ENCODE results near the gene CSMD2.
"Not testable (repeated sequence)": the region's sequence is repeated elsewhere in the genome, so short reads cannot be mapped to it uniquely, and the experiment has no call there.

Gene CSMD2

GRCh38 chr1:34024485-34024884, 140.5 kb downstream of the CSMD2 start:
- no peak overlapping the region for H3K4me3 ChIP-seq (ENCODE audit: low read length)
- no peak for DNase-seq (ENCODE audit: low read depth)
- no peak for TF ChIP-seq CTCF (conservative IDR thresholded peaks at IDR 0.05; ENCODE audit: low read length)

- H3K4me3 ChIP-seq (ENCODE audit: low read length) = no peak overlapping the region
- DNase-seq (ENCODE audit: low read depth) = no peak
- no peak for TF ChIP-seq CTCF (conservative IDR thresholded peaks at IDR 0.05; ENCODE audit: low read length)
Measured at GRCh38 chr1:34019741-34020552, 145.1 kb downstream of the CSMD2 start.

GRCh38 chr1:34018285-34018684, 146.7 kb downstream of the CSMD2 start:
- TF ChIP-seq CTCF (conservative IDR thresholded peaks at IDR 0.05; ENCODE audit: low read length) = no peak
- H3K4me3 ChIP-seq (ENCODE audit: low read length) = no peak overlapping the region
- no peak for DNase-seq (ENCODE audit: low read depth)

- DNase-seq (ENCODE audit: low read depth); H3K4me3 ChIP-seq (ENCODE audit: low read length): not testable (repeated sequence)
Measured at GRCh38 chr1:34016281-34016680, 148.7 kb downstream of the CSMD2 start.

GRCh38 chr1:34013958-34014737, 150.9 kb downstream of the CSMD2 start:
- peak; percentile 56 for TF ChIP-seq CTCF (conservative IDR thresholded peaks at IDR 0.05; ENCODE audit: low read length)
- DNase-seq (ENCODE audit: low read depth) = peak; percentile 8
- no peak overlapping the region for H3K4me3 ChIP-seq (ENCODE audit: low read length)

- no peak for DNase-seq (ENCODE audit: low read depth)
- H3K4me3 ChIP-seq (ENCODE audit: low read length) = no peak overlapping the region
- TF ChIP-seq CTCF (conservative IDR thresholded peaks at IDR 0.05; ENCODE audit: low read length) = no peak
Measured at GRCh38 chr1:34013136-34013535, 151.9 kb downstream of the CSMD2 start.

GRCh38 chr1:34009340-34009985, 155.6 kb downstream of the CSMD2 start:
- DNase-seq (ENCODE audit: low read depth) = peak; percentile 13
- no peak for TF ChIP-seq CTCF (conservative IDR thresholded peaks at IDR 0.05; ENCODE audit: low read length)
- no peak overlapping the region for H3K4me3 ChIP-seq (ENCODE audit: low read length)

Data from AG10803 (cell line).